ENCODE results near the gene ACKR1. TPM values are rescaled to one million over a fixed set of nuclear protein-coding genes. Genes with fewer than 3 reads are reported as not detected.

ACKR1 gene
- total and polyA plus RNA-seq, 2 donors (not counting 3 experiments of a cell fraction or from before 2014, with no cell fraction given), result 0.15 to 1.3 TPM

GRCh38 chr1:159206110-159206509, 1.4 kb downstream of the ACKR1 start:
- no peak overlapping the region for H3K27ac ChIP-seq (ENCODE audit: insufficient read depth, low read depth, low read length)
- no TSS peak for BruUV-seq (replicated peaks)
- ChIA-PET POLR2A (no interaction called here), CTCF (interaction anchor here (0.7 to 2.0 kb wide), 5 partner anchors 8 to 74 kb away, joined by 3 to 10 read pairs (median 7); no protein-coding TSS in a partner anchor)
- no peaks in the 10 kb centered on the region for H3K9me1 ChIP-seq (replicated peaks; ENCODE audit: control insufficient read depth, extremely low read depth, insufficient read depth, low read length)
- dilution Hi-C loops (cut with MboI; ENCODE audit: extremely low pct_ligation_motif_present, low sequenced_read_pairs), result no loop called here
- peaks cover 0 to 2% of the 10 kb centered on the region in 2 experiments for H3K27me3 ChIP-seq (ENCODE audit: control insufficient read depth in 2 of 2, insufficient read depth in 2 of 2, low read length in 2 of 2)
- no peak for DNase-seq (ENCODE audit: low read depth, low spot score)
- no peaks in the 10 kb centered on the region for H3K9me3 ChIP-seq (replicated peaks; ENCODE audit: control insufficient read depth, insufficient read depth, low read length)
- TF ChIP-seq MYC (IDR thresholded peaks at IDR 0.05; ENCODE audit: low read depth, low read length), result no peak
- TF ChIP-seq JUN (IDR thresholded peaks at IDR 0.05; ENCODE audit: borderline replicate concordance, insufficient read depth, insufficient read length, low read depth), result no peak
- no peak for TF ChIP-seq MAX (IDR thresholded peaks at IDR 0.05; ENCODE audit: insufficient read depth, insufficient read length)
- TF ChIP-seq GATA2 (IDR thresholded peaks at IDR 0.05; ENCODE audit: insufficient read depth, insufficient read length, low read depth, low read length), result no peak
- no peak for TF ChIP-seq CTCF (IDR thresholded peaks at IDR 0.05; ENCODE audit: extremely low read depth in 1 of 2, insufficient read depth in 1 of 2, low read depth in 1 of 2, low read length in 2 of 2)
- TF ChIP-seq FOS (IDR thresholded peaks at IDR 0.05; ENCODE audit: borderline replicate concordance, insufficient read depth, low read length), result no peak
- no peak for TF ChIP-seq POLR2AphosphoS5 (IDR thresholded peaks at IDR 0.05; ENCODE audit: insufficient read depth, low read depth, low read length)
- no peak for TF ChIP-seq POLR2A (IDR thresholded peaks at IDR 0.05; ENCODE audit: low read depth, low read length)
- no peak for TF ChIP-seq EZH2 (IDR thresholded peaks at IDR 0.05; ENCODE audit: borderline replicate concordance, low read depth, low read length, severe bottlenecking)
- H3K4me3 ChIP-seq (replicated peaks in 1 of 3; ENCODE audit: insufficient read depth in 1 of 3, low read depth in 1 of 3, low read length in 3 of 3), result no peak overlapping the region
- H4K20me1 ChIP-seq (replicated peaks; ENCODE audit: control insufficient read depth, extremely low read depth, insufficient read depth, low read length), result no peaks in the 10 kb centered on the region
- H2AFZ ChIP-seq (ENCODE audit: low read depth, low read length), result no peak overlapping the region
- no peaks in the 10 kb centered on the region for H3K79me2 ChIP-seq (ENCODE audit: control insufficient read depth, insufficient read depth, low read length)
- no peak overlapping the region for H3K4me2 ChIP-seq (ENCODE audit: insufficient read depth, low read length)
- no peak for FAIRE-seq
- H3K9ac ChIP-seq (replicated peaks; ENCODE audit: extremely low read depth, insufficient read depth, low read length), result no peak overlapping the region
- H3K4me1 ChIP-seq (ENCODE audit: control insufficient read depth, extremely low read depth, insufficient read depth, low read length), result peaks cover 4% of the 10 kb centered on the region
- no peaks in the 10 kb centered on the region for H3K36me3 ChIP-seq (ENCODE audit: control insufficient read depth in 2 of 2, extremely low read depth in 1 of 2, insufficient read depth in 2 of 2, low read length in 2 of 2)
- intact Hi-C loops (cut with micrococcal nuclease), result no loop called here

Measured in endothelial cell of umbilical vein (primary cell).